Femur (tissue), 1 donor: ENCODE data around the gene DENND1A.

Experiments used
- DNase-seq: peaks from one replicate; pipeline ENCODE4 v3.0.0-alpha.2; 2017

The DENND1A gene

DNA sequence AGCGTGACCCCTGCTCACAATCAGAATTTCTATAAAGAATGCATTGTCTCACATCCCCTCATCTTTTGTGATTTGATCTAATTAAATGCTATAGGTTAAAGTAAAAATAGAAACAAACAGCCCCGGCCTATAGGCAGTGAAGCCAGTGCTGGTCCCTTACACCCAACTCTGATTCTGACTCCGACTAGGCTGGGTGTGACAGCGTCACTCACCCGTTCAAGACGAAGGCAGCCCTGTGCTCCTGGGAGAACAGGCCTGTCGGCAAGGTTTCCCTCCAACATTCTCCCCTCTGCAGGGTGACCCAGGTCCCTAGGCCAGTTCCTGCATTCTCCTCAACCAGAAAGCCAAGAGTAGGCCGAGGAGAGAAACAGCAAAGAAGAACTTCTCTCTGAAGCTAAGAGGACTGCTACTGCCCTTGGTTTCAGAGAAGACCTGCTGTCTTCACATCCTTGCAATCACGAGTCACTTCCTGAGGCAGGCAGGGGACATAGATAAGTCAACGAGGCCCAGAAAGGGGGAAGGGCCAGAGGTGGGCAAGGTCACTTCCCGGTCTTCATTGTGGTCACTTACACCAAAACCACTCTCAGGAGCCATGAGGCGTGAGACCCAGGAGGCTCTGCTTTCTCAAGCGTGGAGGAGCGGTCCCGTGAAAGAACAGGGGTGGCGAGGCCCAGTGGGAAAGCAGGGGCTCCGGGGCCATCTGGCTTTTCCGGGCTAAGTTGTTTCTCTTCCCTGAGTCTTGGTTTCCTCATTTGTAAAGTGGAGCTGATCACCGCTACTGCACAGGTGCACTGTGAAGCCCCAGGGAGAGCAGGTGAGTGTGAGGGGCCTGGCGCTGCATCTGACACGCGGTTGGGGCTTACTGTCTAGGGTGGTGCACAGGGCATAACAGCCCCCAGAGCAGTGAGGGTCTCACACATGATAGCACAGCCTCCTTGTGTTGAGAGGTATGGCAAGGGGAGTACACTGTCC, 373.2 kb downstream of the DENND1A start:
- DNase-seq: no peak

- no peak for DNase-seq
These were observed 374.3 kb downstream of the DENND1A start for GRCh38 chr9:123555646-123556045.

DNA sequence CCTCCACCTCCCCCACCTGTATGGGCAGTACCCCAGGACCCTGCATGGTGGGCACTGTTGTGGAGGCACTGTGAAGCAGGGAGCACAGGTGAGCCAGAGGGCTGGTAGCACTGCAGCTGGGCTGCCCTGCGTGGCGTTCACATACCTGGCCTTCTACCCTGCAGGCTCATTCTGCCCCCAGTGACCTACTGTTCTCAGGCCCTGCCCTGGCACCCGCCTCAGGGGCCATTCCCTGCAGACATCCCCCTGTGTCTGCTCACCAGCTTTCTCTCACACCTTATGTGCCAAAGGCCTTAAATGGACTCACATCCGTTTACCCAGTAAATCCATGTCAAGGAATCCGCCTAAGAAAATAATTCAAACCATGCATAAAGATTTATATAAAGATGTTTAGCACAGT, 377.4 kb downstream of the DENND1A start:
- no peak for DNase-seq

GRCh38 chr9:123551734-123552133, 378.2 kb downstream of the DENND1A start:
- DNase-seq: no peak

GRCh38 chr9:123550797-123551196, 379.1 kb downstream of the DENND1A start:
- DNase-seq: no peak

- no peak for DNase-seq
These were observed 379.9 kb downstream of the DENND1A start for GRCh38 chr9:123550012-123550411.

DNA sequence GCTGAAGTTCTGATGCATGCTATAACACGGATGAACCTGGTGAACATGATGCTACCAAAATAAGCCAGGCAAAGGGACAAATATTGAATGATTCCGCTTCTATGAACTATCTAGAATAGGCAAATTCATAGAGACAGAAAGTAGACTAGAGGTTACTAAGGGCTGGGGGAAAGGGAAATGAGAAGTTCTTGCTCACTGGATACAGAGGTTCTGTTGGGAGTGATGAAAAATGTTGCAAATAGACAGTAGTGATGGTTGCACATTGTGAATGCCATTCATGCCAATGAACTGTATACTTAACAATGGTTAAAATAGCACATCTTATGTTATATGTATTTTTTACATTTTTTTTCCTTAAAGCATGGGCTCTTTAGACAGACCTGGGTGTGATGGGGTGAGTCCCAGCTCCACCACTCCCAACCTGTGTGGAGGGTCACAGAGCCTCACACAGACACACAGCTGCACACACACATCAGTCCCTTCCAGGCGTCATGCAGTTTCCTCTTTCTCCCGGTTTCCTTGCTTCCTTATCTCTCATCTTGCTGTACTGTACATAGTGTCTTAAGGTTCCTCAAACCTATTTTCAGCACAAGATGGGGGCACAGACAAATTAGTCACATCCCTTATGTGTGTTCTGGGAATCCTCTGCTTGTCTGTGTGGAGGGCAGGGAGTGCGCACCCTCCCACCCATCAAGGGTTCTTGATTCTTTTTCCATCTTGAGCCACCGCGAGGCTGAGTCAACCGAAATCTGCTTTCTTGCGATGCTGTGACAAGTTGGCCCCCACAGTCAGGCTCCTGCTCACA, 381.0 kb downstream of the DENND1A start:
- DNase-seq: no peak

DNA sequence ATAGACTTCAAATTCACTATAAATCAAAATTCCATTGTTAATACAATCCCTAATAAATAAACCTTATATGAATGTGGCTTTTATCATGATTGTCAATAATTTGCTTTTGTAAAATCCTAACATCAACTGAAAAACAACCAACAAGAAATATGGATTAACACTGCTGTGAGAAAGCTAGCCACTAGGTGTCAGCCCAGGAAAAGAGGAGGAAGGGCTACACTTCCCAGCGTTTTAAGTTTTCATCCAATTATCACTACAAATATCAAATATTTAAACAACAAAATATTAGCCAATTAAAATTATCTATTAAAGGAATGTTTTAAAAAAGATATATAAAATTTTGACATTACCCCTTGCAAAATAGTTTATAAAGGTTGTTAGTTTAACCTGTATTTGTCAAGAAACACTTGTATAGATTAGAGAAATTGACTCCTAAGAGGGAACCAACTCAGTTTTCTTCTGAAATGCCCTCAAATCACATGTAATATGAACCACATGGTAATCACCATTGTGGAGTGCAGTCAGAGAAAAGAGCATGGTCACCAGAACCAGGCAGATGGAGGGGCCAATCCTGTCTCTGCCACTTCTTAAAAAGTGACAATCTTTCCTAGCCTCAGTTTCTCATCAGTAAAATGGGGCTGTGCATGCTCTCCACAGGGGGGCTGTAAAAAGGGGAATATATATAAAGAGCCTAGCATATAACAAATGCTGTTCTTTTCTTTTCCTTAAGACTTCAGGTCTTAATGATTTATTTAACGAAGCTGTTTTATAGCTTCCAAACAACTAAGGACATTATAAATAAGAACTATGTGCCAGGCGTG, 385.7 kb downstream of the DENND1A start:
- DNase-seq: no peak

GRCh38 chr9:123543492-123543891, 386.4 kb downstream of the DENND1A start:
- DNase-seq: no peak

DNA sequence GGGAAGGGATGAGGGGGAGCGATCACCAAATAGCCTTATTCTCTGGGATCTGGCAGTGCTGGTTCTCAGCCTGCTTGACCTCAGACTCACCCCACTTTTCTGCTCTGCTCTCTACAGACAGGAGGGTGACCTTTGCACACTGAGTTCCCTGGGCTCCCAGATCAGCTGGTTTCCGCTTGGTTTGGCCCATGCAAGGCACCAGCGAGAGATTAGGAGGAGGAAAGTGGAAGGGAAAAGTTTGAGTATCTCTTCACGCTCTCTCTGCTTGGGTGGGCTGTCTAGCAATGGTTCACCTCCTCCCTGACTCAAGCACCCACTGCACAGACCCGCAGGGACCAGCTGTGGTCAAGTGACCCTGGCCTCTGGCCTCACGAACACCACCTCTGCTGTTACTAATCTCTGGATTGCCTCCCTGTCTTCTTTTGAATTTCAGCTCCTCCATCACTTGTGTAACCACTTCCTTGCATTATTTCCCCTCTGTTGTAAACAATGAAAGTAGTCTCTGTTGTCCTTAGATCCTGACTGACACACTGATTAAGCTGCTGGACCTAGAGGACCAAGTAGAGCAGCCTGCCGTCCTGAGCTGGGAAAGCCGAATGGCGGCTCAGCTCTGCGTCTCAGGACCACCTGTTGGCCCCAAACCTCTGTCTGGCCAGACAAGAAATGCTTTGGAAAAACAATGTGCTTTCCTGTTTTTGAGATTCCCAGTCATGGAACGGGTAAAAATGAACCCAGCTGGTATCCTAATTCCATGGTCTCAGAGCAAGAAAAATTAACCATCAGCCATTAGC, 387.3 kb downstream of the DENND1A start:
- DNase-seq: no peak

DNA sequence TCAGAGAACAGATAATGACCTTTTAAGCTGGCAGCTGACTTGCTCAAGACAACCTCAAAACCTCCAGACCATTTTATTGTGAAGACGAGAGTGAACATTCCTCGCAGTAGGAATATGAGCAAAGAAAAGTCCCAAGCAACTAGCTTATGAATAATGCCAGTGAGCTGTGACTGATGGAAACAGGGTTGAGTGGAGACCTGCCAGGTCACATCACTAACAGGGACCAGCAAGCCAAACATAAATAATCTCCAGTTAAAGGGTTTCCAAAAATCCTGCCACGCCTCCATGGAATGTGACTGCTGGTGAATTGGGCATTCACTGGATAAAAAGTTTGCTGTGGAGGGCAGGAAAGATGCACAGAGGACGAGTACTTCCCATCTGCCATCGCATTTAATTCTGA, 388.5 kb downstream of the DENND1A start:
- no peak for DNase-seq

- DNase-seq: no peak
These were observed 389.5 kb downstream of the DENND1A start for GRCh38 chr9:123540457-123540856.

- no peak for DNase-seq
These were observed 392.1 kb downstream of the DENND1A start for GRCh38 chr9:123537809-123538208.

GRCh38 chr9:123536455-123536868, 393.5 kb downstream of the DENND1A start:
- DNase-seq: no peak

DNA sequence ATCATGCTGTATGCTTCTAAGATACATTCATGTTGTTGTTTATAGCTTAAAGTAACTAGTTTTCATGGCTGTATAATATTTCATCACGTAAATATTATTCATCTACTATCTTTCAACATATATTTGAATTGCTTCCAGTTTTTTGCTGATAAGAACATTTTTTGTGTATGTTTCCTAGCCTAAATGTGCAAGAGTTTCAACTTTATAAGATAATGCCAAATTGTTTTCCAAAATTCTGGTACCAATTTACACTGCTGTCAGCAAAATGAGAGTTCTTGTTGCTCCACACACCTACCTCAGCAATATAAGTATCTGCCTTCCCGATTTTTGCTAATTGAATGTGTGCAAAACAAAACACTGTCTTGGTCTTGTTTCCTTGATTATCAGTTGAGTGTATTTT, 395.6 kb downstream of the DENND1A start:
- no peak for DNase-seq

DNA sequence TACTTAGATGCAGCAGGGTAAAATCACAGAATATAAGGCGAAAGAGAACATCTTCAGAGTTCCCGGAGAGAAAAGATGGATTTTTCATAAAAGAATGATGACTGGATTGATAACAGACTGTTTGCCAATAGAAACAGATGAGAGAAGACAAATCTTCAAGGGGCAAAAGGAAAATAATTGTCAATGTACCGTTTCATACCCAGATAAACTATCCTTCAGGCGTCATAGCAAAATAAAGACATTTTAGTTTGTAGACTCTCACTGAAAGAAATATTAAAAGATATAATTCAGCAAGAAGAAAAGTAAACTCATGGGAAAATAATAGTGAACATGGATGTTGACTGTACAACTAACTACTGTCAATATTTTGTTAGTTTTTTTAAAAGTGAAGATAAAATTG, 399.7 kb downstream of the DENND1A start:
- no peak for DNase-seq

DNA sequence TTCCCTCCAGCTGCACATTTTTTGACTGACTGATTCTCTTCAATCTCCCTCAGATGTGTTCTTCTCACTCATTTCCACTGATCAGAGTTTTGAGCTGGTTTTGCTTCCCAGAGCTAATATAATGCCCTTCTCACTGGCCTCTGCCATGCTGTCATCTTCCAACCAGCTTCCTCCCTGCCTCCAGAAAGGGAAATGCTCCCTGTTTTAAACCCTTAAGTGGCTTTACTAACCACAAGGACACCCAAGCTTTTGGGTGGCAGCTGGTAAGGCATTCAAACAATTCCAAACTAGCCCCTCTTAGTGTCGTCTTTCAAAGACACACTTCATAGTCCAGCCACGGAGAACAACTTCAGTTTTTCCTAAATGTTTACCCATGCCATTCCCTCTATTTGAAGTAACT, 401.4 kb downstream of the DENND1A start:
- DNase-seq: no peak

DNA sequence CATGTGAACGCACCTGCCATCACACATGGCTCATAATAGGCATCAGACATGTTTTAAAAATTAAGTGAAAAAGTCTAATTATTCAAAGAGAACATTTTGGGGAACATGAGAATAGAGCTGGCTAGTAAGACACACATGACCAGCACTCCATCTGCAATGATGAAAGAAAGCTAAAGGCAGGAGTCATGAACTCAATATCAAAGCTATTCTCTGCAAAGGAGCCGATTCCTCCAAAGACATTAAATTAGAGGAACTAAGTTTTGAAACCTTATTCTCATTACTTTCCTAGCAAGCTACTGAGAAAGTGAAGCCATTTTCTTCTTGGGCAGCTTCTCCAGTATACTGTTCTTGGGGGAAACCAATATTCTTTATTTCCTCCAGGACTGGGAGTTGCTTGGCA, 401.9 kb downstream of the DENND1A start:
- no peak for DNase-seq

GRCh38 chr9:123525957-123526356, 404.0 kb downstream of the DENND1A start:
- DNase-seq: no peak

DNA sequence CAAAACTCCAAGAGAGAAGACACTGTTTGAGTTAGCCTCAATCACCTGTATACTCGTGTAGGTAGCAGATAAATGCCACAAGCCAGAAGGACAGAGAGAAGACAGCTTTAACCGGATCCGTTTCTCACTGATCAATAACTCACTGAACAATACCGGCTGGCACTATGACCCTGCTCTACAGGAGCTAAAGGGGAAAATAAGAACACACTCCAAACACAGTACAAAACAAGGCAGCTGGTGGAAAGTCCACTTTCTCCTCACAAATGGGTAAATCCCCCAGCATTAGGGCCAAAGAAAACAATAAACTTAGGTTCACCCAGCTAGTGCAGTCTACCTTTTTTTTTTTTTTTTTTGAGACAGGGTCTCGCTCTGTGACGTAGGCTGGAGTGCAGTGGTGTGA, 404.5 kb downstream of the DENND1A start:
- no peak for DNase-seq

DNA sequence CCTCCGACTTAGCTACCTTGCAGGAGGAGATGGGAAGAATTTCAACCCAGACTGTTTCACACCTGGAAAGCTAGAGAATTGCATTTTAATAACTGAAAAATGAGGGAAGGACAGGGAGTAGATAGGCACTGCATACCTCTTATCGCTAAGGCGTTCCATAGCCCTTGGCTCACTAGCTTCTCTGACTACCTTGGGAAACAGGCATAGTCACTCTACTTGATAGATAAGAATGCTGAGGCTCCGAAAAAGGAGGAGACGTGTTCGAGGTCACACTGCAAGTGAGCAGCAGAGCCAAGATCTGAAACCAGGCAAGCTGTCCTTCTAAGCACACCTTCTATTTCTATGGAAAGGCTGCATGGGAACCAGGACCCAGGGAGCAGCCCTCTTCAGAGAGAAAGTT, 405.1 kb downstream of the DENND1A start:
- DNase-seq: no peak

DNA sequence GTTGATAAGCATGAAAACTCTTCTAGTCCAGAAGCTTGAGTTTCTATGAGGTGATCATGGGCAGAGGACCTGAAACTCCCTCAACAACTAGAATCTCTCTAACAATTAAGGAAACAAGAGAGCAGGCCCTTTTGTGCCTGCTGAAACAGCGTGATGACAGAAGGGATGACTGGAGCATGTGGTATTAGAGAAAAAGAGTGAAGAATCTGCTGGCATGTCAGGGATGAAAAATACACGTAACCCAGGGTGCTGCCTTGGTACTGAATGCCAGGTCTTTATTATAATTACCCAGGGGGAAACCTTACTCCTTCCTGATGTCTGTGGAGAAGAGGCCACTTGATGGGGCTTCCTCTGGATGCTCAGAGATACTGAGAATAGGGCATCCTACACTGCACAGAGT, 406.1 kb downstream of the DENND1A start:
- DNase-seq: no peak
